HG03196 (cell line): Measurements from ENCODE around the gene BCL2A1.
"Not testable (repeated sequence)": the region's sequence is repeated elsewhere in the genome, so short reads cannot be mapped to it uniquely, and the experiment has no call there.

Experiments used
- ATAC-seq: cut with Tn5 transposase; IDR thresholded peaks from one replicate; pipeline ENCODE4 v1.9.1; 2021; ENCODE audit not compliant: unreplicated experiment

BCL2A1 gene

GRCh38 chr15:79962178-79962577 lies 8.8 kb downstream of the BCL2A1 start:
- no peak for ATAC-seq

- ATAC-seq: no peak
Observed at GRCh38 chr15:79960502-79961212, 10.3 kb downstream of the BCL2A1 start.

GRCh38 chr15:79957741-79958140 lies 13.3 kb downstream of the BCL2A1 start:
- ATAC-seq: no peak

- no peak for ATAC-seq
Observed at GRCh38 chr15:79956354-79956939, 14.5 kb downstream of the BCL2A1 start.

GRCh38 chr15:79954661-79955060 lies 16.3 kb downstream of the BCL2A1 start:
- ATAC-seq: no peak

- no peak for ATAC-seq
Observed at GRCh38 chr15:79953951-79954444, 17.0 kb downstream of the BCL2A1 start.

- no peak for ATAC-seq
Observed at GRCh38 chr15:79952329-79952728, 18.7 kb downstream of the BCL2A1 start.

- no peak for ATAC-seq
Observed at GRCh38 chr15:79950247-79950646, 20.7 kb downstream of the BCL2A1 start.

- ATAC-seq: no peak
Observed at GRCh38 chr15:79948761-79949160, 22.2 kb downstream of the BCL2A1 start.

- ATAC-seq: no peak
Observed at GRCh38 chr15:79948095-79948695, 22.8 kb downstream of the BCL2A1 start.

- no peak for ATAC-seq
Observed at GRCh38 chr15:79947009-79947408, 24.0 kb downstream of the BCL2A1 start.

GRCh38 chr15:79944622-79945021 lies 26.4 kb downstream of the BCL2A1 start:
- no peak for ATAC-seq

GRCh38 chr15:79943820-79944219 lies 27.2 kb downstream of the BCL2A1 start:
- peak; percentile 82 for ATAC-seq

- ATAC-seq: no peak
Observed at GRCh38 chr15:79942741-79943481, 28.1 kb downstream of the BCL2A1 start.

GRCh38 chr15:79939399-79939798 lies 31.6 kb downstream of the BCL2A1 start:
- no peak for ATAC-seq

GRCh38 chr15:79938143-79938542 lies 32.9 kb downstream of the BCL2A1 start:
- no peak for ATAC-seq

GRCh38 chr15:79935556-79936201 lies 35.3 kb downstream of the BCL2A1 start:
- ATAC-seq: not testable (repeated sequence)

- no peak for ATAC-seq
Observed at GRCh38 chr15:79933231-79933630, 37.8 kb downstream of the BCL2A1 start.

GRCh38 chr15:79932447-79932846 lies 38.5 kb downstream of the BCL2A1 start:
- ATAC-seq: no peak

- ATAC-seq: no peak
Observed at GRCh38 chr15:79930516-79930915, 40.5 kb downstream of the BCL2A1 start.

- no peak for ATAC-seq
Observed at GRCh38 chr15:79929412-79929811, 41.6 kb downstream of the BCL2A1 start.
